Measurements from ENCODE around the gene LPIN2.

Gene LPIN2

DNA sequence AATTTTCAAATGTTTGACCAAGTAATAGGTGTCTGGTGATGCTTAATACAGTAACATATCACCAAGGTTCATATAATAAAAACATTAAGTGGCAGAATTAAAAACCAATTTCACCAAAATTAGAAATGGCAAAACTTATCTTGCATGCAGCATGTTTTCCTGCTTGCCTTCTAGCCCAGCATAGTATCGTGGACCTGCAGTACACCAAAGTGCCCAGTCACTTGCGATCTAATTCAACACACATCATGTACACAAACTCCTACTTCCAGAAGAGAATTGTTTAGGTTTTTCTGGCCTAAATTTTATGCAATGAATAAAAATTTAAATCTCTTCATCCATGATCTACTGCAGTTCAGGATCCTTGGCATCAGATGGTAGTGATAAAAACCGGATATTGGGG lies 28.9 kb downstream of the LPIN2 start:
- DNase-seq (ENCODE audit: low read depth): no peak
- H3K4me3 ChIP-seq (ENCODE audit: low read depth, low read length): no peak overlapping the region
- TF ChIP-seq, protein P1, sequence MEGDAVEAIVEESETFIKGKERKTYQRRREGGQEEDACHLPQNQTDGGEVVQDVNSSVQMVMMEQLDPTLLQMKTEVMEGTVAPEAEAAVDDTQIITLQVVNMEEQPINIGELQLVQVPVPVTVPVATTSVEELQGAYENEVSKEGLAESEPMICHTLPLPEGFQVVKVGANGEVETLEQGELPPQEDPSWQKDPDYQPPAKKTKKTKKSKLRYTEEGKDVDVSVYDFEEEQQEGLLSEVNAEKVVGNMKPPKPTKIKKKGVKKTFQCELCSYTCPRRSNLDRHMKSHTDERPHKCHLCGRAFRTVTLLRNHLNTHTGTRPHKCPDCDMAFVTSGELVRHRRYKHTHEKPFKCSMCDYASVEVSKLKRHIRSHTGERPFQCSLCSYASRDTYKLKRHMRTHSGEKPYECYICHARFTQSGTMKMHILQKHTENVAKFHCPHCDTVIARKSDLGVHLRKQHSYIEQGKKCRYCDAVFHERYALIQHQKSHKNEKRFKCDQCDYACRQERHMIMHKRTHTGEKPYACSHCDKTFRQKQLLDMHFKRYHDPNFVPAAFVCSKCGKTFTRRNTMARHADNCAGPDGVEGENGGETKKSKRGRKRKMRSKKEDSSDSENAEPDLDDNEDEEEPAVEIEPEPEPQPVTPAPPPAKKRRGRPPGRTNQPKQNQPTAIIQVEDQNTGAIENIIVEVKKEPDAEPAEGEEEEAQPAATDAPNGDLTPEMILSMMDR (IDR thresholded peaks at IDR 0.05; ENCODE audit: low read depth, low read length, missing control alignments): no peak

DNA sequence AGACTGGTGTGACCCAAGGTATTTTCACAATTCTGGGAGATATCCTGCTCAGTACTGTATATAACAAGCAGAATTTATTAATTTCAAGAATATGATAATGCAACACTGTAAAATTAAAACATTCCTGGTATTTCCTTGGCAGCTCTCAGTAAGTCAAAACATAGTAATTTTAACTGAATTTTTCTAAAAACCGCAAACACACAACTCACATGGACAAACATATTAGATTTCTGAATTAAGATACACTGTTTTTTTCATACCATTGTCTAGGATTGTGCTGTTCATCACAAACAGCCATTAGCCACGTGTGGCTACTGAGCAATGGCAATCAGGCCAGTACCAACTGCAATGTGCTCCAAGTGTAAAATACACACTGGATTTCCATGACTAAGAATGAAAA lies 29.6 kb downstream of the LPIN2 start:
- H3K4me3 ChIP-seq (ENCODE audit: low read depth, low read length): no peak overlapping the region
- TF ChIP-seq, protein P1 (IDR thresholded peaks at IDR 0.05; ENCODE audit: low read depth, low read length, missing control alignments): no peak
- DNase-seq (ENCODE audit: low read depth): no peak

DNA sequence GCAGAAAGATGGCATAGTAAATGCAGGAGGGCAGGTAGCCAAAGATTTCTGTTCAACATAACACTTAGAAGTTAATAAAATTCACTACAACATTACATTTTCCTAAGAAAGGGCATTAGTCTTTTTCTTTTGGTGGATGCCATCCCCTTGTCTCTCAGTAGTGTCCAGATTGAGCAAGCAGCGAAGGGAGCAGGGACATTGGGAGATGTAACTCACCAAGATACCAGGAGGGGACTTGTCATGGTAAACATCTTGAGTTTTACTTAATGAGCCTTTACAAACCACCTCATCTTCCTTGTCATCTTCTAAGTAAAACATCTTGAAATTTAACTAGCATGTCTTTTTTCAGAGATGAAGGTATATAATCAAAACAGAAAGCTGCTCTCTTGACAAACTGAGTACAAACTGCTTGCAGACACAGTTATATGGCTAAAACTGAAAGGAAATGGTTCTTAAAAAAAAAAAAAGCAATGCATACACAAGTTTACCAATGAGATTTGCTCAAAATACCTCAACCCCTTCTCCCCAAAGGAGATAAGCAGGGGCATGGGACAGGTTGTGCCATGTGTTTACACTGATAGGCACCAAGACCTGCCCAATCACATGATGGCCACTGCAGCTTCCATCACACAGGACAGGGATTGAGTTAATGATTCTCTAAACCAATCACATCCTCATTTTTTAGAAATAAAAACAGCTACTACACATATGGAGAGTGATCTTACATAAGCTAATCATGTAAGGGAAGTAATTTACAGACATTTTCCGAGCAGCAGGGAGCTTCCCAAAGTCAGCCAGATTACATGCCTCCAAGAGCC lies 30.3 kb downstream of the LPIN2 start:
- TF ChIP-seq, protein P1 (IDR thresholded peaks at IDR 0.05; ENCODE audit: low read depth, low read length, missing control alignments): peak; percentile 19
- DNase-seq (ENCODE audit: low read depth): no peak
- peak overlapping the region; percentile 24; the same call in 1 of the 2 replicates for H3K4me3 ChIP-seq (ENCODE audit: low read depth, low read length)

DNA sequence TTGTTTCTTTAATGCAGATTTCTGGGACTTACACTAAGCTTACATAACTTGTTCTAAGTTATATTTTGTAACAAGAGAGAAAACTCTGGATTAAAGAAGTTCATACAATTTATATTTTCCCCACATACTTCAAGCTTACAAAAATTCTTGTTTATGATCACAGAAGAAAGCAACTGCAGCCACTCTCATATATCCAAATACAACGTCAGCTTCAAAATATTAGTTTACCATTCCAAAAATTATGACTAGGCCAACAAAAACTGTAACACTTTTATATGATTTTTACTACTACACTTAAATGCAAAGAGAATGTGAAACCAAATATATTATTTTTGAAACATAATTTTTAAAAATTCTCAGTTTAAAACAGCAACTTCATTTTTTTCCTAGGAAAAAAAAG lies 30.9 kb downstream of the LPIN2 start:
- no peak overlapping the region; the same call in 1 of the 2 replicates for H3K4me3 ChIP-seq (ENCODE audit: low read depth, low read length)
- DNase-seq (ENCODE audit: low read depth): no peak
- TF ChIP-seq, protein P1 (IDR thresholded peaks at IDR 0.05; ENCODE audit: low read depth, low read length, missing control alignments): no peak

DNA sequence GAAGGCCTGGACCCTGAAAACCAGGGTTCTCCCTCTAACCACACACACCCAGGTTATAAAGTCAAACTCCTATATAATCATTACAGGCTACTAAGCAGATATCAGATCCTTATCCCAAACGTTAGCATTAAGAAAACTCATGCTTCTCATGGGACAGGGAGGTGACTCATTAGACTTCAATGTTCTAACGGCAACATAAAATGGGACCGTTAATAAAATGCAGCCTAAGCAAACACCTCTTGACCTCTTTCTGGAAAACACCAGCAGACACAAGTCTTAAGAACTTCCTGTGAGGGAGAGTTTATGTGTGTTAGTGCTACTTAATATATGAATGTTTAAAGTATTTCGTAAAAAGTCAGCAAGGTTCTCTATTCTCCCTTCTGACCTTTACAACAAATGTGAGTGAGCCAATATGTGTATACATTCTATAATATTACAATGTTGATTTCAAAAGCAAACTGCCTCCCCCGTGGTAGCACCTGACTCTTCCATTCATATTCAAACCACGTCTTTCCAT lies 31.7 kb downstream of the LPIN2 start:
- H3K4me3 ChIP-seq (ENCODE audit: low read depth, low read length): peak overlapping the region; percentile 24; the same call in 1 of the 2 replicates
- TF ChIP-seq, protein P1 (IDR thresholded peaks at IDR 0.05; ENCODE audit: low read depth, low read length, missing control alignments): no peak
- DNase-seq (ENCODE audit: low read depth): no peak

DNA sequence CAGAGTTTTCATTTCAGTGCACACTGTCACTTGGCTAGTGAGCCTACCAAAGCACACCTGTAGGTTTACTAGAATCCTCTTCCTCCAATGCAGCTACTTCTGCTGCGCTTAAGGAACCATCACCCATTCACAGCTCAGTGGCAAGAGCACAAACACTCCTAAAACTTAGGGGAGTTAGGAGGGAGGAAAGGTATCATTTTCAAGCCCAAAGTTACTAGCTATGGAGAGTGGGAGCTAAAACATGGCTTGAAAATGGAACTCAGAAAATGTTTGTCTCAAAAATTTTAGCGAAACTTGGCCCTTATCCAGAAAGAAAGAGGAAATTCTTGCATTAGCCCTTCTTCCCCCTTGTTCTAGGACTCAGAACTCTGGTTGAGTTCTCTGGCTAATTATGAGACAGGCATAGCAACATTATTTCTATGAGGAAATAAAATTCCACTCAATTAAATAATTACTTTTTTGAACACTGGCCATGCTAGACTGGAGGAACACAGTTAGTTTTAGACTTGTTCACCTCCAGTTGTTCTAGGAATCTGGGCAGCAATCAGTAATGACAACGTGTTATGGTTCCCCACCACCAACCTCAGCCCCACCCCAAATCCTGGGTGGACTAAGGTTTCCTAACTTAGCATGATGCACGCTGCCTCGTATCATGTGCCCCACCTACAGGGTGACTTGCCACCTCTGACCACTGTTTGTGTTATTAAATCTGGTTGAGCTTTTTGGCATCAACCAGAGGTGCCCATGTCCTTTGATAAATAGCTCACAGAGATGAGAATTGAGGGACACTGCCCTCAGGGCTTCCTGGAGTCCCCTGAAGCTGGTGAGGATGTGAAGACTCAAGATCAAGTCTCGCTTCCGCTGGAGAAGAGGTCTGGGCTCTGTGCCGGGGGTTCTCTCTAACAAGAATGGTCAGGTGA lies 32.8 kb downstream of the LPIN2 start:
- TF ChIP-seq, protein P1 (IDR thresholded peaks at IDR 0.05; ENCODE audit: low read depth, low read length, missing control alignments): no peak
- H3K4me3 ChIP-seq (ENCODE audit: low read depth, low read length): no peak overlapping the region; the same call in none of the 2 replicates
- no peak for DNase-seq (ENCODE audit: low read depth)

All from GM12864 (cell line).